Activated effector memory CD4-positive, alpha-beta T cell treated with anti-CD3 and anti-CD28 coated beads, Interleukin-2, amount 50 U/mL, for 16 hours (primary cell): ENCODE measurements around the gene PRR5.
"Not testable (repeated sequence)": the region's sequence is repeated elsewhere in the genome, so short reads cannot be mapped to it uniquely, and the experiment has no call there.

Experiments used
- DNase-seq: peaks from one replicate; pipeline ENCODE4 v3.0.0-alpha.2; 2020

PRR5 gene

GRCh38 chr22:44701824-44702478 lies at the start of gene PRR5:
Gene PRR5, plus strand, starts transcription at chr22:44702204. Its CDS starts 271 bp downstream, at chr22:44702475.
- peak; percentile 92 for DNase-seq

GRCh38 chr22:44652866-44653265 lies 49.1 kb upstream of the PRR5 start:
- DNase-seq: not testable (repeated sequence)

DNA sequence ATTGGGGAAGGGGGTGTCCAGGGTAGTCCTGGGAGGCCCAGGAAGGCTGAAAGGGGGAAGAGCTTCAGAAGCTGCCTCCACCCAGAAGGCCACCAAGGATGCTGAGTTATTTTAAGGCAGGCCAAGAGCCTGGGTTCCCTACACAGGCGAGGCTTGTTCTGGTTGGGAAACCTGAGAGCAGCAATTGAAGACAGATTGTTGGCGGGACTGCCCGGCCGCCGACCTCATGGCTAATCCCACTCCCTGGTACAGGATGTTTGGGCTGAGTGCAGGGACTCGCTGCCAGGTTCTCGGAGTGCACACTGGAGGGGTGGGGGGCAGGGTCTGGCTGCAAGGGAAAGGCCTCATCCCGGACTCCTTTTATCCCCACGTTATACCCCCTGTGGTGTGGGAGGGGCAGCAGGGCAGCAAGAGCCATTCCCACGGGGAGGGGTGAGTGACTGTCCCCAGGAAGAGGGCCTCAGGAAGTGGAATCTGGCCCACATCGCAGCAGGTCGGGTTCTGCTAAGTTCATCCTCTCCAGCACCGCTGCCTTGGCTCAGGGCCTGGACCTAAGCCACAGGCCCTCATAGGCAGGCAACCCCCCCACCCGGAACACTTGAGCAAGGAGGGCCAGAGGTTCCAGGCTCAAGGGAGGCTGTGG lies 43.6 kb upstream of the PRR5 start:
- no peak for DNase-seq

DNA sequence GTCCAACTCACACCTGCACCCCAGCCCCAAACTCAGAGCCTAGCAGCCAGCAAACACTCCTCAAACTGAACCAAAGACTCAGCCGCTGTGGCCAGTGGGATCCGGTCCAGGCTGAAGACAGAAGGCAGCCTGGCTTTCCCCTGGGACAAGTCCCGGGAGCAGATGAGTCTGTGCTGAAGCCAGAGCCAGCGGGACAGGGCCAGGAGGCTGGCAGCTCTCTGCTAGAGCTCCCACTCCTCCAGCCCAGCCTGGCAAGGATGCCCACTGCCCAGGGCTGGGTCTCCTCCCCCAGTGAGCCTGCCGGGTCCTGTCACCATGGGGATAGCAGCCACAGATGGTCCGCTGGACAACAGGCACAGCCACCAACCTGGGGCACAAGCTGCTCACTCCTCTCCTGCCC lies 42.9 kb upstream of the PRR5 start:
- no peak for DNase-seq

GRCh38 chr22:44660051-44660830 lies 41.8 kb upstream of the PRR5 start:
- DNase-seq: no peak

DNA sequence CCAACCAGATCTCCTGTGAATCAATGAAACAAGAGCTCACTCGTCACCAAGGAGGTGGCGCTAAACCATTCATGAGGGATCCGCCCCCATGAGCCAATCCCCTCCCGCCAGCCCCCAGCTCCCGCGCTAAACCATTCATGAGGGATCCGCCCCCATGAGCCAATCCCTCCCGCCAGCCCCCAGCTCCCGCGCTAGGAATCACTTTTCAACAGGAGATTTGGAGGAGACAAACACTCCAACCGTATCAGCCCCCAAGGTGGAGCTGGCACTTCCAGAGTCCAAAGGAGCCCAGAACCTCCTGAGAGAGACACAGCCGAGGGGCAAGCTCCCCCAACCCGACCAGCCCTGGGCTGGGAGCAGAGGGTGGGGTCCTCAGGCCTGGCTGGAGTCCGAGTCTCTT lies 40.9 kb upstream of the PRR5 start:
- DNase-seq: no peak

- peak; percentile 60 for DNase-seq
Measured at GRCh38 chr22:44661659-44662569, 40.1 kb upstream of the PRR5 start.

DNA sequence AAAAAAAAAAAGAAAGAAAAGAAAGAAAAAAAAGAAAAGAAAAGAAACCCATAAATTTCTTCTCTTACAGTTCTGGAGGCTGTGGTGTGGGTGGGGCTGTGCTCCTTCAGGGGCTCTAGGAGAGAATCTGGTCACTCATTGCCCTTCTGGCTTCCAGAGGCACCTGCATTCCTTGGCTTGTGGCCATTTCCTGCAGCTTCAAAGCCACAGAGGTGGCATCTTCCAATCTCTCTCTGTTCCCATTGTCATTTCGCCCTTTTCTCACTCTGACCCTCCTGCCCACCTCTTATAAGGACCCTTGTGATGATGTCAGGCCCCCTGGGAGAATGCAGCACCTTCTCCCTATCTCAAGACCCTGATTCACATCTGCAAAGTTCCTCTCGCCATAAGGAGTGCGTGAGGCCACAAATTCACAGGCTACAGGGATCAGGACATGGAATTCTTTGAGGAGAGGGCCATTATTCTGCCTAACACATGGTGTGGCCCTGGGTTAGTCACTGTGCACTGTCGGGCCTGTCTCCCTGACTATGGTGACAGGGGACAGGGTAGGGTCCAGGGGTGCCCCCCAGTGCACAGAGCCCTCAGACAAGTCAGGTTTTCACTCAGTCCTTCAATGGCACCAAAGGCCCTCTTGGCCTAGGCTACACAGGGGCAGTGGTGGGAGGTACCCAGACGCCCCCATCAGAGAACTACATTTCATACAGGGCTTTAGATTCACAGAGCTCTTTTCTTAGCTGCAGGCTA lies 38.6 kb upstream of the PRR5 start:
- DNase-seq: no peak

DNA sequence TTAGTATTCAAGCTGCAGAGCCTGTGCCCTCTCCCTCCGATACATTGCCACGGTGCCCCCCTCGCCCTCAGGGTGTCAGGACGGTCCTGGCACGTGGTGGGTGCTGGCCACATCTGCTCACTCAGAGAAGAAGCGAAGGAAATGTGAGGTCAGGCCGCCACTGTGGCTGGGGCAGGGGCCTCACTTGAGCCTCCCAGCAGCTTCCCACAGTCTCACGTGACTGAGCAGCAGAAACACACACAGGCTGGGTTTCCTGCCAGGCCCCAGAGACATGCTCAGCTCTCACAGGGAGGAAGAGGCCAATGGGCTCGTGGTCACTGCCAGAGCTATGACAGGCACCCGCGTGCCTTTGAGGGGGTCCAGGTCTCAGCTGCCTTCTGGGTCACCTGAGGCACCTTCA lies 37.9 kb upstream of the PRR5 start:
- peak; percentile 83 for DNase-seq

DNA sequence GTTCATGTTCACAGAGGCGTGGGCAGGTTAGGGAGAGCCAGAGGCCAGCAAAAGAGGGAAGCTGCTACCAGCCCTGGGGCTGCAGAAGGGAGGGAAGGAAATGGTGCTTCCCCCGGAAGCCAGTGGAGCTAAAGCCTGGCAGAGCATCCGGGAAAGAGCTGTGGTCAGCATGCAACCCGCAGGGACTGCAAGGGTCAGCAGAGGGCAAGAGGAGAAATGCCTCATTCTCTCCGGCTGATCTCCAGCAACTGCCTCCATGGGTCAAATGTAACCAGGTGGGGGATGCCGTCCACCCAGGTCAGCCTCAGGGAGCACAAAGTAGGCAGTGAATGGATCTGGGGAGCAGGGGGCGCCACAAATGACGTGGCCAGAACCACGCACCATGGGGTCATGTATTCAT lies 36.9 kb upstream of the PRR5 start:
- no peak for DNase-seq

GRCh38 chr22:44666207-44666585 lies 35.8 kb upstream of the PRR5 start:
- no peak for DNase-seq

DNA sequence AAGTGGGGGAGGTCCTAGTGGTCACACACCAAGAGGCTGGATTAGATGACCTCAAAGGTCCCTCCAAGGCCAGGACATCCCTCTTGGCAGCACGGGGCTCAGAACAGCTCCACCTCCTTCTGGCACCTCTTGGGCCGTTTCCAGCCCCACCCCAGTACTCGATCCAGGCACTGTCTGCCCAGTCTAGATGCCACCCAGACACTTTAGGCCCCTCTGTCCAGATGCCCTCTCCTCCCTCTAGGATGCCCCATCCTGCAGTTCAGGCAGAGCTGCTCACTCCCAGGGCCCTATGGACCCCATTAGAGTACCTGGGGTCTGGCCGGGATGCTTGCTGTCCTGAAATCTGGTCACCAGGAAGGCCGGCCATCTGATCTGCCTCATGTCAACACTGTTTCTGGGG lies 34.7 kb upstream of the PRR5 start:
- DNase-seq: no peak

- peak; percentile 86 for DNase-seq
Measured at GRCh38 chr22:44667829-44668189, 34.2 kb upstream of the PRR5 start.

DNA sequence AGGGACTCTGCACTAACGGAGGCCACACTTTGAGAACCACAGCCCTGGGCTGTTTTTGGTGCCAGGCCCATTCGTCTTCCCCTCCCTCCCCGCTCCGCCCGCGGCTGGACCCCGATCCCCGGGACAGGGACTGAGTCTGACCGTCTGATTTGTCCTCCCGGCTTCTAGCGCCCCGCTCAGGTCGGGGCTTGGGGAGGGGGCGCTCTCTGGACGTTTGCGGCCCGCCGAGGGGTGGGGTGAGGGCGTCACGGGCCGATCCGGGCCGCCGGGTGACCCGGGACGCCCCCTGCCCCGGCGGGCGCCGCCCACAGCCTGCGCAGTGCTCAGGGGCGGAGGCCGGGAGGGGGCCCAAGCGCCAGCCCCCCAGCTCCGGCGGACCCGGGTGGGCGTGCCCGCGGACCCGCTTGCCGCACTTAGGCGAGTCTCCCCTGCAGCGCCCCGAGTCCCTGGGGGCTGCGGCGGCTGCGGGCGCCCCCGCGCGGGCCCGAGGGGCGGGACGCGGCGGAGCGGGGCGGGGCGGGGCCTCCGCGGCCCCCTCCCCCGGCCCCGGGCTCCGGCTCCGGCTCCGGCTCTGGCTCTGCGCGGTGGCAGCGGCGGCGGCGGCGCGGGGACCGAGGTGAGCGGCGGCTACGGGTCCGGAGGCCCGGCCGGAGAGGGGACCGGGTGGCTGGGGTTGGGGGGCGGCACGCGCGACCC lies 33.7 kb upstream of the PRR5 start:
- DNase-seq: peak; percentile 82

DNA sequence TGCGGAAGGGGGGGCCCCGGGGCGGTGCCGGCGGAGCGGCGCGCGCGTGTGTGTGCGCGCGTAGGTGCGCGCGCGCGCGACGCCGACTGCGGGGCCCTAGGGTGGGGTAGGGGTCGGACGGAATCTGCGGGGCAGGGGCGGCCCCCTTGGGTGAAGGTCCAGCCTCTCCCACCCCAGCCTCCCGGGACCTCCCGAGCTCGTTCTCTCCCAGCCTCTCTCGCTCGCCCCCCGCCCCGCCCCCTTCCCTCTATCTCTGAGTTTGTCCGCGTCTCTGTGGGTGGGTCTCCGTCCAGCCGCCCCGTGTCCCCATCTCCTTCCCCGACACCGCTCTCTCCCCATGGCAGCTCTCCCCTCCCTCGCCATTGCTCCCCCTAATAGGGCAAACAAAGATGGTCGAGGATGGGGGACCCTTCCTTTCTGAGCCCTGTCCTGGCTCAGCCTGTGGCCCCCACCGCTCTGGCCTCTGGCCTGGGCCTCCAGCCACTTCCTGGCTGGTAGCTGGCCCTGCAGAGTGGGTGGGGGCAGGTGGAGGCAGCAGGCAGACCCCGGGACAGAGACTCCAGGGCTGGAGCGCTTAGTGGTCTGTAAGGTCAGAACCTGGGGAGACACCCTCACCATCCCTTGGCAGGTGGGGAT lies 33.0 kb upstream of the PRR5 start:
- DNase-seq: no peak

DNA sequence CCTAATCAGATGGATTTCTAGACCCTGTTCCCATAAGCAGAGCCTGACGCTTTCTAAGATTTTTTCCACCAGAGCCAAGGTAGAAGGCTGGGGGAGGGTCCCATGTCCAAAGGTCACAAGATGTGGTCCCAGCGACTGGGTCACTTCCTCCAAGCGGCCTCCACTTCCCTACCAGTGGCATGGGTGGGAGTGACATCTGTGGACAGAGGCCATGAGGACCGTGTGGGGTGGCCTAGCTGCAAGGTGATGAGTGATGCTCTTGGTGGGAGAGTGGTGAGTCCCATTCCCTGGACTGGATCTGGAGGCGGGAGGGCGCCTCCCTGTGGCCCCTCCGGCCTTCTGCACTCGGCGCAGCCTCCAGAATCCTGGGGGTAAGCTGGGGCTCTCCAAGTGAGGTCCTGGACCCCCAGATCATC lies 32.4 kb upstream of the PRR5 start:
- DNase-seq: no peak

DNA sequence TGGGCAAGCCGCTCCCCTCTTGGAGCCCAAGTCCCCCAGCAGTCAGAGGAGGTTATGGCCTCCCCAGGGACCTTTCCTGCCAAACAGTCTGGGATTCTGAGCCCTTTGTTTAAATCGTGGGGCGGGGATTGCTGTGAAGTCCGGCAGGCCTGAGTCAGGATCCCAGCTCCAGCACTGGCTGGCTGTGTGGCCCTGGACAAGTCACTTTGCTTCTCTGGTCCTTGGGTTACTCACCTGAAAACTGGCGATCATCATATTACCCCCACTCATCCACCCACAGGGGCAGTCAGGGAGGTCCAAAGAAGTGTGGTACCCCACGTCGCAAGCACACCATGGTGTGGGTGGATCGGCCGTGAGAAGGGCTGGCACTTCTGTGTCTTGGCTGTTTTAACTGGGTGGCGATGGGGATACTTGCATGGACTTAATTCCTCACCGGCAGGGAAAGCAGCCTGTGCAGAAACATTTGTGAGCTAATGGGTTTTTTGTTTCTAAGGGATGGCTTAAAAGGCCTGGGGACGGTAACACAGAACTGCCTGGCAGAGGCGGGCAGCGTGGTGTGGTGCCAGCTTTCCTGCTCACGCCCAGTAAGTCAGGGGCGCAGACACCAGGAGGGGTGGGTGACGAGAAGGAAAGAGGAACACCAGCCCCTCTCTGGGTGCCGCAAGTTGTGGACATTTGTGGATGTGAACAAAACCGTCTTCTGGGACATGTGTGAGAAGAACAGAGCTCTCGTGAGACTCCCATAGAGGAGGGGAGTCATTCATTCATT lies 31.6 kb upstream of the PRR5 start:
- DNase-seq: no peak

DNA sequence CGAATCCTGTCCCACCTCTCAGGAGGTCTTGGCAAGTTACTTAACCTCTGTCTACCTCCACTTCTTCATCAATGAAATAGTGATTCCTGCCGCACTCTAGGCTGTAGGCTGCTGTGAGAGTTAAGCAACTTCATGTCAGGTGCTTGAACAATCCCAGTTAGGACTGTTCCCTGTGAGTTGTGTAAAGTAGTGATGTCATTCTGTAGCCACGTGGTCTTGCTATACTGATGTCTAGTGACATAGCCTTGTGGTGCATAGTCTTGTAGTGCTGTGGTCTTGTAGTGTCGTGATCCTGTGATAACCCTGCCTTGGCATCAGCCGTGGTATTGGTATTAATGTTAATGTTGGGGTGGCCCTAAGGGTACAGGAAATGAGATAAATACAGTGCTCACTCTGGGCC lies 30.3 kb upstream of the PRR5 start:
- no peak for DNase-seq

GRCh38 chr22:44672632-44673031 lies 29.4 kb upstream of the PRR5 start:
- no peak for DNase-seq

- DNase-seq: no peak
Measured at GRCh38 chr22:44673406-44673805, 28.6 kb upstream of the PRR5 start.
